MV-4-11 (cell line): ENCODE data around the gene GRIK4.

Source experiments
- DNase-seq: peaks from one replicate; lab custom pipeline; 2025; lab: John Stamatoyannopoulos, UW

The GRIK4 gene

GRCh38 chr11:120814531-120815318 is 303.2 kb downstream of the GRIK4 start:
- DNase-seq = no peak

GRCh38 chr11:120815319-120816100 is 304.0 kb downstream of the GRIK4 start:
- DNase-seq = no peak

GRCh38 chr11:120816176-120816575 is 304.6 kb downstream of the GRIK4 start:
- DNase-seq = no peak

- DNase-seq = no peak
These were observed 305.2 kb downstream of the GRIK4 start for GRCh38 chr11:120816711-120817110.

GRCh38 chr11:120817158-120817557 is 305.6 kb downstream of the GRIK4 start:
- DNase-seq = no peak

- no peak for DNase-seq
These were observed 306.5 kb downstream of the GRIK4 start for GRCh38 chr11:120818097-120818496.

GRCh38 chr11:120819003-120819402 is 307.5 kb downstream of the GRIK4 start:
- no peak for DNase-seq

GRCh38 chr11:120819437-120820365 is 308.2 kb downstream of the GRIK4 start:
- DNase-seq = no peak

GRCh38 chr11:120823159-120823558 is 311.6 kb downstream of the GRIK4 start:
- no peak for DNase-seq

- no peak for DNase-seq
These were observed 312.7 kb downstream of the GRIK4 start for GRCh38 chr11:120824242-120824641.

GRCh38 chr11:120827198-120827597 is 315.6 kb downstream of the GRIK4 start:
- no peak for DNase-seq

- no peak for DNase-seq
These were observed 316.3 kb downstream of the GRIK4 start for GRCh38 chr11:120827820-120828219.

GRCh38 chr11:120828847-120829246 is 317.3 kb downstream of the GRIK4 start:
- DNase-seq = no peak

- no peak for DNase-seq
These were observed 318.6 kb downstream of the GRIK4 start for GRCh38 chr11:120830085-120830620.

GRCh38 chr11:120832481-120833238 is 321.1 kb downstream of the GRIK4 start:
- peak; percentile 42 for DNase-seq

- DNase-seq = no peak
These were observed 323.2 kb downstream of the GRIK4 start for GRCh38 chr11:120834686-120835210.

- DNase-seq = no peak
These were observed 324.2 kb downstream of the GRIK4 start for GRCh38 chr11:120835601-120836228.

- DNase-seq = no peak
These were observed 326.1 kb downstream of the GRIK4 start for GRCh38 chr11:120837696-120838095.

- DNase-seq = no peak
These were observed 327.7 kb downstream of the GRIK4 start for GRCh38 chr11:120839201-120839600.

GRCh38 chr11:120839846-120840402 is 328.4 kb downstream of the GRIK4 start:
- peak; percentile 68 for DNase-seq
